Body of pancreas (tissue), 4 donors: Measurements from ENCODE around the gene TRAPPC11. TPM values are rescaled to one million over a fixed set of nuclear protein-coding genes. Genes with fewer than 3 reads are reported as not detected.
A peak's percentile ranks its signal among the peaks of the same experiment; 100 is the strongest.
"Not testable (repeated sequence)": the region's sequence is repeated elsewhere in the genome, so short reads cannot be mapped to it uniquely, and the experiment has no call there.

Source experiments
- ATAC-seq: fragments of 150-250 bp; one replicate; pipeline ENCODE4 v1.9.1; 2016
- DNase-seq, 4 donors: peaks; one replicate each; pipeline ENCODE4 v3.0.0-alpha.2; 2019
- H3K27ac ChIP-seq, 4 donors: fragments of 200-600 bp; sonication (generic); 1 replicate in 3 of 4; 2 replicates in 1 of 4; pipeline versions ENCODE4 v1.5.1 to v1.6.1; 2016 to 2019; ENCODE audit warnings: mild to moderate bottlenecking in 1 of 4, mixed read lengths in 1 of 4, moderate library complexity in 1 of 4
- H3K27me3 ChIP-seq, 2 donors: fragments of 200-600 bp; sonication (generic); one replicate each; pipeline ENCODE4 v1.6.0; 2016; ENCODE audit warnings: mild to moderate bottlenecking in 1 of 2
- H3K36me3 ChIP-seq, 2 donors: fragments of 200-600 bp; sonication (generic); replicated peaks in 1 of 2; 2 replicates each; pipeline ENCODE4 v1.5.1; 2016; ENCODE audit warnings: low read depth in 2 of 2; ENCODE audit not compliant: insufficient read depth in 1 of 2
- H3K4me1 ChIP-seq: fragments of 200-600 bp; sonication (generic); one replicate; pipeline ENCODE4 v1.6.0; 2016
- H3K4me3 ChIP-seq, 2 donors: fragments of 200-600 bp; sonication (generic); 1 replicate in 1 of 2; 2 replicates in 1 of 2; pipeline ENCODE4 v1.5.1; 2016 to 2019
- H3K9me3 ChIP-seq, 3 donors: fragments of 200-600 bp; sonication (generic); 1 replicate in 2 of 3; 2 replicates in 1 of 3; pipeline ENCODE4 v1.5.1; 2016
- CTCF ChIP-seq, 7 experiments: fragments of 450-650 bp in 4 of 7; fragments of 200-600 bp in 3 of 7; sonication (generic) in 3 of 7; IDR thresholded peaks; one replicate each; pipeline ENCODE4 v1.5.1; 2016 to 2019; ENCODE audit warnings: antibody characterized with exemption in 7 of 7
- POLR2A ChIP-seq, 3 donors: fragments of 450-650 bp; IDR thresholded peaks; one replicate each; pipeline ENCODE4 v1.6.1; 2016; ENCODE audit warnings: antibody characterized with exemption in 3 of 3, mild to moderate bottlenecking in 2 of 3
- WGBS, 2 donors: methylation state at CpG; one replicate each; pipeline ENCODE4 v1.1.5; 2017; 5-methylcytosine and 5-hydroxymethylcytosine counted together
- intact Hi-C: fragments of 100-400 bp; cut with DNase I; formaldehyde crosslinking; loops from one replicate; pipeline ENCODE4 v1.15.1; 2023
- total RNA-seq, 2 donors: library from RNA; depleted of rRNA; stranded (reverse); fragments of >200 nt; gene quantifications; one replicate each; pipeline ENCODE4 v1.1.0, GENCODE V29; 2016

Gene TRAPPC11
- total RNA-seq, 2 donors from 2014 or later, result 22.6 to 107 TPM

- intact Hi-C loops, result no loop called here
- DNase-seq, result no peak
These were observed 59.8 kb downstream of the TRAPPC11 start for GRCh38 chr4:183718876-183719275.

GRCh38 chr4:183721207-183722081 lies 62.4 kb downstream of the TRAPPC11 start:
- no peaks in the 10 kb centered on the region for H3K36me3 ChIP-seq
- no peaks in the 10 kb centered on the region for H3K27me3 ChIP-seq
- DNase-seq, result peak; percentile 83 to 90 (median 86)
- peak overlapping the region; percentile 54 to 94 (median 81) for H3K27ac ChIP-seq
- intact Hi-C loops, result no loop called here
- H3K4me1 ChIP-seq, result peaks cover 25% of the 10 kb centered on the region
- no peaks in the 10 kb centered on the region for H3K9me3 ChIP-seq
- 18 to 27% methylated on average over 33 to 38 of the region's 38 CpGs for WGBS, 2 donors
- ATAC-seq, result peak; percentile 78
- no peak overlapping the region for H3K4me3 ChIP-seq
- TF ChIP-seq POLR2A (IDR thresholded peaks at IDR 0.05), result peak in 1 of 3 donors; percentile 12
- peak; percentile 48 to 76 (median 69) for TF ChIP-seq CTCF (IDR thresholded peaks at IDR 0.05)

More at GRCh38 chr4:183718876-183719275, 59.8 kb downstream of the TRAPPC11 start:
- no peak overlapping the region for H3K4me3 ChIP-seq
- no peaks in the 10 kb centered on the region for H3K9me3 ChIP-seq
- ATAC-seq, result no peak
- 65 to 68% methylated on average over 5 of the region's 5 CpGs for WGBS, 2 donors
- H3K27ac ChIP-seq, result no peak overlapping the region
- peaks cover 23% of the 10 kb centered on the region for H3K4me1 ChIP-seq
- H3K27me3 ChIP-seq, result no peaks in the 10 kb centered on the region
- H3K36me3 ChIP-seq, result peaks cover 0 to 2% of the 10 kb centered on the region in 2 donors
- TF ChIP-seq CTCF (IDR thresholded peaks at IDR 0.05) (no peak), POLR2A (IDR thresholded peaks at IDR 0.05) (no peak)

- Histone ChIP-seq H3K27me3 (no peaks in the 10 kb centered on the region), H3K36me3 (no peaks in the 10 kb centered on the region), H3K9me3 (no peaks in the 10 kb centered on the region), H3K4me3 (peak overlapping the region in 1 of 2 donors; percentile 13), H3K4me1 (peaks cover 25% of the 10 kb centered on the region), H3K27ac (peak overlapping the region; percentile 77 to 94 (median 84))
- 2% methylated on average over 12 to 70 of the region's 70 CpGs for WGBS, 2 donors
- TF ChIP-seq CTCF (IDR thresholded peaks at IDR 0.05), result peak in 2 of 7 experiments; percentile 26 to 34
- TF ChIP-seq POLR2A (IDR thresholded peaks at IDR 0.05), result peak; percentile 34 to 46 (median 35)
- intact Hi-C loops, result no loop called here
- ATAC-seq, result peak; percentile 81
- DNase-seq, result peak; percentile 76 to 86 (median 80)
These were observed 63.9 kb downstream of the TRAPPC11 start for GRCh38 chr4:183722731-183723560.

GRCh38 chr4:183723561-183724228 lies 64.6 kb downstream of the TRAPPC11 start:
- H3K4me3 ChIP-seq, result no peak overlapping the region

GRCh38 chr4:183725585-183725984 lies 66.5 kb downstream of the TRAPPC11 start:
- intact Hi-C loops, ATAC-seq: not testable (repeated sequence)

More at GRCh38 chr4:183723561-183724228, 64.6 kb downstream of the TRAPPC11 start:
- intact Hi-C loops, result no loop called here
- Histone ChIP-seq H3K27ac (peak overlapping the region; percentile 77 to 94 (median 84)), H3K9me3 (no peaks in the 10 kb centered on the region), H3K4me1 (peaks cover 25% of the 10 kb centered on the region), H3K36me3 (no peaks in the 10 kb centered on the region), H3K27me3 (no peaks in the 10 kb centered on the region)
- DNase-seq, result no peak
- no peak for ATAC-seq
- TF ChIP-seq POLR2A (IDR thresholded peaks at IDR 0.05) (no peak), CTCF (IDR thresholded peaks at IDR 0.05) (no peak)
- WGBS, 2 donors, result 60 to 63% methylated on average over 12 of the region's 12 CpGs

More at GRCh38 chr4:183725585-183725984, 66.5 kb downstream of the TRAPPC11 start:
- WGBS, 2 donors, result 70 to 77% methylated on average over 5 of the region's 5 CpGs
- DNase-seq, H3K9me3 ChIP-seq, H3K27me3 ChIP-seq, H3K4me3 ChIP-seq, H3K27ac ChIP-seq, H3K36me3 ChIP-seq: not testable (repeated sequence)
- peaks cover 25% of the 10 kb centered on the region for H3K4me1 ChIP-seq
